NCI-H2029 treated with DMSO at 0.1 percent for 48 hours (cell line): ENCODE measurements around the gene LRRC4C.

Source experiments
- DNase-seq: peaks from one replicate; lab custom pipeline; 2025; lab: John Stamatoyannopoulos, UW

The LRRC4C gene

DNA sequence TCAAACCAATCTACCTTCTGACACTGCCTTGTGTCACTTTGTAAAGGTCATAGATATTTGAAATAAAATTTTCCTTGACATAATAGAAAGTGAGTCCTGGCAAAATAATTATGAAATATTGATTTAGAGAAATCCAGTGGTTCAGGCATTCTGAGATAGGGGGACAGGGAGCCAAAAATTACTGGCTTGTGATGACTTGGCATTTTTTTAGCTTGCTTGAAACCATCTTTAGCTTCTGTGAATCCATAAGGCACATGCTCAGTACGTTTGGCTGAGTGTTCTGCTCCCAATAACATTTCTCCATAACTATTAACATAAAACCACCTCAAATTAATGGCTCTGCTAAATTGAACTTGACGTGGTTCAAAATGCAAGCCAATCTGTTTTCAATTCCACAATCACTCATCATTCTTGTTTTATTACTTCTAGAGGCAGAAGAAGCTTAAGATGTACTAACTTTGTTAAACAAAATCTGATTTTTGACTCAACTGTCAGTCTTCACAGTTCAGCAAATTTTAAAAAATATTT is 209.0 kb downstream of the LRRC4C start:
- DNase-seq: no peak

DNA sequence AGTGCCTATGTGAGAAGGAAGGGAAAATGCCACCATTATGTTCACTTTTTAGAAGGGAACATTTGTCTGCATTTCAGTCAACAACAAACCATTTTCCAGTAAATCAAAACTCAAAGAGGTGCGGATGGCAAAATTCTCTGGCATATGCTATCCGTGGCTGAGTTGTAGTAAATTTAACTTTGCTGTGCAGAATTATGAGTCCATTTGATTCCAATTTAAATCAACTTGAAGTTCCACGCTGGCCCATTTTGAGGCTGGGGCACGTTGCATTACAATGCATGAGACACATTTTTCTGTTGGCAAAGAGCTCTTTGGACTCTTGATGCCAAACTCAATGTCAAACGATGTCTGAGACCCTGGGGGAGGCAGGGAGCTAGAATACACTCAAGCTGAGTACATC is 211.8 kb downstream of the LRRC4C start:
- no peak for DNase-seq

DNA sequence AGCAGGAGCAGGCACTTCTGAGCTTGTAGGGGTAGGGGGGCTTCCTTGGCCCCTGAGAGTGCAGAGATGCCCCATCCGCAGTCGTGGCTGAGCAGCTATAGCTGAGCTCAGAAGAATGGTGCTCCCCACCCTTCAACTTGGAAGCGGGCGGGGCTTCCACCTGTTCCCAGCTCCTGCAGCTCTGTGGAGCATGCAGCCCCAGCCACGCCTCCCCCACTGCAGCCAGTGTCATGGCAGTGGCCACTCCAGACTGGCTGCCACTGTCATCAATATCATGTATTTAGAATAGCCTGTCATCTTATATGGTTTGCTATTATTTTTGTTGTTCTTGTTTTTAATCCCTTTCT is 213.1 kb downstream of the LRRC4C start:
- no peak for DNase-seq

DNA sequence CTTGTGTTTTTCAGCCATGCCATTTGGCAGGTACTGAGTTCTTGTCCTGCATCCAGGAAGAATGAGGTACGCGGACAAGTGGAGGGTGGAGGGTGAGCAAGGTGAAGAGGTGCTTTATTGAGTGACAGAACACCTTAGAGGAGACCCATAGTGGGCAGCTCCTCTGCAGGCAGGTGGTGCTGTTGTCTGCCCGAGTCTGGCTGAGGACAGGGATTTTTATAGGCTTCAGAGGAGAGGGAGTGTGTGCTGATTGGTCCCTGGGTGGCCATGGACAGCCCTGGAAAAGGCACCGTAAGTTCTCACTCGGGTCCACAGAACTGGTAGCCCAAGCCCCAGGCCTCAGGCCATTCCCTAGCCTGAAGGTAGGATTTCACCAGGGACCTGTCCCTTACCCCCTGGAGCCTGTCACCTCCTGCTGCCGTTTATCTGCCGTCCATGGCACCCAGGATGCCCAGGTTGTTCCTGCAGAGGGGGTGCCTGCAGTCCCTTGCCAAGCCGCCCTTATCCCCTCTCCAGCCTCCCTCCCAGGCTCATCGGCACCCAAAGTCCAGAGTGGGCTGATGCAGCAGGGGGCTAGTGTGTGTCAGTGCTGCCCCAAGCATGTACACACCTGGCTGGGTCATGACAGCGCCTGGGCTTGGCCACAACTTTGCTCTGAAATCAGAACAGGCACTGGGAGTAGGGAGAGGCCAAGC is 213.6 kb downstream of the LRRC4C start:
- DNase-seq: no peak

DNA sequence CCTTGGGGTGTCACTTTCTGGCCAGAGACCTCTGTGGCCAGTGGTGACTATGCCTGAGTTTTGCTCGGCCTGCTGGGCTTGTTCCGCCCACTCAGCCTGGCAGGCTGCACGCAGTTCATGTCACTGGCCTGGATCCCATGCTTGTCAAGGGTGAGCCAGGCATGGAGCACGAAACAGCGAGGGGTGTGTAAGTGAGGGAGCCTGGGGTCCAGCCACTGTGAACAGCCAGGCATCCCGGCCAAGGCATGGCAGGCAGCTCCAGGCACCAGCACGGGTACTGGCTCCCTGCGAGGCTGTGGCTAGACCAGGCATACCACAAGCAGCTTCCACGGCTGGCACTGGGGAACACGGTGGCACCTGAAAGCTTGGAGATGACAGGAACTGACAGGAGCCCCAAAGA is 214.3 kb downstream of the LRRC4C start:
- DNase-seq: no peak

DNA sequence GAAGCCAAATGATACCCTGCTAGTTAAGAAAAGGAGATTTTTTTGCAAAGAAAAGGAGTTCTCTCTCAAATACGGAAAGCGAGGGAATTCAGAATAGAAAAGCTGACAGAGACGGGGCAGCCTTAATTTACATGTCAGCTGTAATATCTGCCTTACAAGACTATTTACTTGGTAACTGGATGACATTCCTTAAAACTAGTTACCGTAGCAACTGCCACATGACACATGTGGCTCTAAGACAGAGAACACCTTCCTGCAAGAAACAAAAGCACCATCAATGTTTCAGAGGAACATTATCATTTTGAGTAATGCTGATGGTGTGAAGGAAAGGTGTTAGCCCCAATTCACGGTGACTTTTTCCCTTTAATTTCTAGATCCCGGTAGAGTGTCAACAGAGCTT is 222.1 kb downstream of the LRRC4C start:
- DNase-seq: no peak

DNA sequence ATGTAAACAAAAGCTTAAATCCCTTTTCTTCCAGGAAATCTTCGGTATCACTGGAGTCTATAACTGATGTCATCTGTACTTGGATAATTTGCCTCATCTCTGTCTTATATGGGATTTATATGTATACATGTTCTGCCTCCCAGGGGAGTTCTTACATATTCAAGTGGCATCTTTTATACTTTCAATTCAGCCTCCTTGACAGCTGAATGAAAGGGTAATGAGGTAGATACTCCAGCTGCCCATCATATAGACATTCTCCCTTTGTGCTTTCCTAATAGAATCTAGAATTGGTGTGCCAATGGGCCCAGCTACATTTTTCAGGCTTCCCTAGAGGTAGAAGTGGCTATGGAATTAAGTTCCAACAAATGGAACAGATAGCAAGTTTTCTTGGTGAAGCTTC is 223.8 kb downstream of the LRRC4C start:
- DNase-seq: no peak

DNA sequence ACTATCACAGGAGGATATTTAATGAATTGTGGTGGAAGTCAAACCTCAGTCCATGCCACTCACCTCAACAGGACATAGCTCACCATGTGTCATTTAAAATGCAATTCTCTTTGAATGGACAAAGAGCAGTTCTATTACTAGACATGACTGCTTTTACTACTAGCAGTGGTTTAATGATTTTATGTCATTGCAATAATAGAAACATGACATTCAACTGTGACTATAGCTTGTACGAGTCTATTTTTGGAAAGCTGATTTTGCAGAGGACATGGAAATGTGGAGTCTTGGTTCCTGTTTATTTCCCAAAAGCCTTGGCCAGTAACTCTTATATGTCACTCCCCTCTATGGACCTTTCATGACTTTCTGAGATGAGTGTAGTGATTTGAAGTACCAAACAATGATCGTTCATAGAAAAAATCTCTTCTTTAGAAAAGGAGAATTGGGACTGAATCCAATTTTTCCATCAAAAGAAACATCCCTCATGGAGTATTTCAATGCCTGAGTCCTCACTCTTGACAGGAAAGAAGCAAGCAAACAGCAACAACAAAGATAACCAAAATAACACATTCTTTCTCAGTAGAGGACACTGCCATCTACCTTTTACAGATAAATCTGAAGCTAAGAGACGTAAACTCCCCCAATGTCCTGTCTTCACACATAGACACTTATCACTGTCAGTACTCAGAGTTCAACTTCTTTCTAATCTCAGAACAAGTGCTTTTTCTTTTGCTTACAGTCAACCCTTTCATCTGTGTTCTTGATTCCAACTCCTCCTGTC is 233.4 kb downstream of the LRRC4C start:
- DNase-seq: no peak

DNA sequence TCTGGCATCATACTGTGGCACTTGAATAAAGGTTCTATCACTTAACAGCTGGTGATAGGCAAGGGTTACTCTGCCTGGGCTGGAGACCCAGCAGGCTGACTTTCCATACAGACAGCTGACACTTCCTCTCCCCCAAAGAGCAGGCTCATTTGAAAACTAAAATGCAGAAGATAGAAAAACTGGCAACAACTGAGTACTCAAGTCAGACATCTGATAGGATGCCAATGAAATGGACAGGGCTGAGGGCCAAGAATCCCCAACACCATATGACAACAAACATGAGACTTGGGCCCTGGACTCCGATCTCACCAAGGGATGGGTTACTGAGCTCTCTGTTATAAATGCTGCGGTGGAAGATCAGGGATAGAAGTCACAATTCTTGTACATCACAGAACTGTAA is 237.2 kb downstream of the LRRC4C start:
- no peak for DNase-seq

DNA sequence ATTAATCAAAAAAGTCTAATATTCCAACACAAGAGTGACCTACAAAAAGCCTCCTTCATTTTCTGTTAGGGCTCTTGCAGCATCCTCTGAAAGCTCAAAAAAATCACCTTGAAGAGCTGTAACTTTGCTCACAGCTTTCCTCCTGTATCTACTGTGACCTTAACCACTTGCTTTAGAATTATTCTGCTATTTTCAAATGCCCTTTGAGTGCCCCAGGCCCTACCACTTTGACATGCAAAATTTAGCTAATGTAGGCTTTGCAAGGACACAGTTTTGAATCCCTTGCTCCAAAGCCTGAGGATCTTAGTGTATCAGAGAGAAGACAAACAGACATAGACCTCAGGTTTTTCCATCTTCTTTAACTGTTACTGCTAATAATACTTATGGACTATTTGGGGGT is 253.1 kb downstream of the LRRC4C start:
- DNase-seq: no peak

DNA sequence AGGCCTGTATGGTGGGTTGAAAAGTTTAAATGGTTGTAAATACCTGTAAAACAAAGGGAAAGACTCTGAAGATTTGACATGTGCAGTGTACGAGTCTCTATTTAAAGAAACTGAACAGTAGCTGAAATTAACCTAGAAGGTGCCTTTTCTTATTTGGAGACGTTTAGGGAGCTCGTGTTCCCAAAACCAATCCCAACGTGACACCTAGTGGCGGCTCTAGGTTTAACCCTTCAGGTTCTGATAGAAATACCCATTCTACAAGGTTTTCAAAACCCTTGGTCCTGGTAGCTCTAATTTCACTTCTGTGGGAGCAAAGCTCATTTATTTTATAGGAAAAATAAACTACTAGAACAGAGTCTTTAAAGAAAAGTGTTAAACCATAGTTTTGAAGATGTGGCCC is 258.3 kb downstream of the LRRC4C start:
- DNase-seq: peak; percentile 8

DNA sequence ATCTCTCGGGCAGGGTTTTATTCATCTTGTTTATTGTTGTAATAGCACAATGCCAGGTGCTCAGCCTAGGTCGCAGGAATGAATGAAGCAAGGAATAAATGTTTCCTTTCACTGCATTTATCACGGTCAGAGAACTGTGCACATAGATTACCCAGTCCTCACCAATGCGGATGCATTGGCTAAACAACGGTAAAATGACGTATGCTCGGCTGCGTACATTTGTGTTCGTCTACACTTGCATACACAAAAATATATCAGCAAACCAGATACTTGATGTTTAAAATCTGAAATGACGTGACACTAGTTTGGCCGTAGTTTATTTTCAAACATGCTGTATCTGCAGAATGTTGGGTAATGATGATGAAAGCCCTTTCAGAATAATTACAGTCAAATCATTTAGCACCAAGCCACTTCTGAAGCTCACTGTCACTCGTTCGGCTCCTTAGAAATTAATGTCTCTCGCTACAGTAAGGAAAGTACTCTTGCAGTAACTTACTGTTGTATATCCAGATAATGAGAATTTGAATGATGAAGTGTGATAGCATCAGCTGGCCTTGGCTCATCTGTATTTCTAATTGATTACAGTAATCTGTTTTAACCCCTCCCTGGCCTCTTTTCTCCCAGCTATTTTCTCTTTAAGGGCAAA is 268.9 kb downstream of the LRRC4C start:
- no peak for DNase-seq

DNA sequence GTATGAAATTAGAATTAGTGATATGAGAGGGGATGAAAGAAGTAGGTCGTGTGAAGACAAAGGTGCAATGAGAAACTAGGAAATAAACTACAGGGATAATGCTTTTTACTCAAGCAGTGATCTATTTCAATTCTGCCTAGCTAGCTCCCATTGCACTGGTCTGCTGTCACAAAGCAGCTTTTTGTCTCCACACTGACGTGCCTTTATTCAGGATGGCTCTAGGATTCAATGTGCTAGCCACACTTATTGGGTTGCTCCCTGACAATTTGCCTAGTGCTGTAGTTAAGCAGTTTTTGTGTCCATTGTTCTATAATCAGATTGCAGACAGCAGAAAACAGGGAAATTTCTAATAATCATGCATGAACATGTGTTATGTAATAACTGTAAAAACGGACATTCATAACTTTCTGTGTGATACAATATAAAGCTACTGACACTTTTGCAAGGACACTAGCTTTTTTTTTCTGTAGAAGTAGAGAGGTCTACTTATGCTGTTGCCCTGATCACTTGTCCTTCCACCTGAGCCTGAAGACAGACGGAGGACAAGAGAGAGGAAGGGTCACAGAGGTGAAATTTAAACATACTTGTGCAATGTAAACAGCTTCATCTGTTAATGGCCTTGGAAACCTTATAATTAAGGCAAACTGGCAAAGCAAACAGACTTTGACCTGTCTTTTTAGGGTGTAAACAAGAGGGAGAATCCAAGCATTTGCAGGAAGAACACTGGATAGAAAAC is 269.6 kb downstream of the LRRC4C start:
- no peak for DNase-seq

DNA sequence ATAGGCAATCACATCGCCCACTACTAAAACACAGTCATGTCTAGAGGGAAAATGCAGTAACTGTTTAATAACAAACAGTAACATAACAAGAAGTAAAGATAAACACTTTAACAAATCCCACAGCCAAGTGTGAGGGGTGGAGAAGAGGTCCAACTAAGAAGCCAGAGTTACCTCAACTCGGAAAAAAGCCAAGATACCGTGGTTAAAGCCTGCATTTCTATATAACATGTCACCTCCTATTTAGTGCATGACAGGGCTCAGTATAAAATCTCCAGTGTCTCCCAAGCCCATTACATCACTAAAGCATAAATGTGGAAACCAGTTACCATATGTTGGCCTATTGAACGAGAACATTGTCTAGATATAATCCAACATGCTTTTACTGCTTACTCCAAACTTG is 281.7 kb downstream of the LRRC4C start:
- DNase-seq: no peak

DNA sequence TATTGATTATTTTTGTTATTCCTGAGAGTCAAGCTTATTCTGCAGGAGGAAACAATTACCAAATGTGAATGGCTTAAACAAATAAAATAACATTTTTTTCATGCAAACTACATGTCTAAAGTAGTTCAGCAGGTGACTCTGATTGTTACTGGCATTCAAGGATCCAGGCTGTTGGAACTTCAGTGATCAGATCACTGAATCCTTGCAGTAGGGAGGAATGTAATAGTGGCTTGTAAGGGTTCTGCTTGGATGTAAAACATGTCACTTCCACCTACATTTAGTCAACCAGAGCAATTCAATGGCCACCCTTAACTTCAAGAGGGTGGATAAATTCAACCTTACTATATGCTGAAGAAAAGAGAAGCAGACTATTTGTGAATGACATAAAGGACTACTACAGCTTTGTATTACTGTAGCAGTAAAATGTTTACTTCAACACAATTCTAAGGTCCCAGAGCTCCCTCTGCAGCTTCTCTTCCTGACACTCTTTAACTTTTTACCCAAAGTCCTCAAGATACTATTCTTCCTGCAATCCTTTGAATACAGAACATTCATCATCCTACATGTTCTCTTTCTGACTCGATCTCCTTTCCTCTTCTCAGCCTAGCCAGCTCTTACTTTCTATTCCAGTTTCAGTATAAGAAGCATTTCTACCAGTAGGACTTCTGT is 284.0 kb downstream of the LRRC4C start:
- DNase-seq: no peak

DNA sequence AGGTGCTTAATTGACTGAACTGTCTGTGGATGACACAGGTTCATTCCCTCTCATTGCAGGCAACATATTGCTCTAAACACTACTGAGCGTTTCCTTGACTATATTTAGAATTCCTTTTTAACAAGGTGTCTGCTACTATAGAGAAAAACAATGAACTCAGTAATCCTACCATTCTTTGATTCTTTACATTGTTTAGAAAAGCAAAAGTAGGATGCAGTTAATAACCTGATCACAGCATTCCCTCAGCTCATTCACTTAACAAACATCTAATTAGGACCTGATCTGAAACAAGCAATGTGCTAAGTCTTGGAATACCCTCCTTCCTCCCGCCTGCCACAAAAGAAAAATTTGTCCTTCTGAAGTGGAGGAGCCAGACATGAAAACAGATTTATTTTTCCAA is 313.1 kb downstream of the LRRC4C start:
- DNase-seq: no peak

DNA sequence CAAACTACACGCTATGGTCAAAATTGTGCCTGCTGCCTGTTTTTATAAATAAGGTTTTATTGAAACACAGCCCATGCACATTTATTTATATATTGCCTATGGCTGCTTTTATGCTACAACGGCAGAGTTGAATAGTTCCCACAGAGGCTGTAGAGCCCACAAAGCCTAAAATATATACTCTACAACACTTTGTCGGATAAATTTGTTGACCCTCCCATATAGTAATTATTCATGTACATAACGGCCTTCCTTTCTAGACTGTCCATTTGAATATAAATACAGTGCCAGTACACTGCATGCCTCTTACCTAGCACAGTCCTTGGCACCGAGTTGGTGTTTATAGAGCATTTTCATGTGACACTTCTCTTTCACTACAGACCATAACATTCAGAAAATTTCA is 314.0 kb downstream of the LRRC4C start:
- no peak for DNase-seq

DNA sequence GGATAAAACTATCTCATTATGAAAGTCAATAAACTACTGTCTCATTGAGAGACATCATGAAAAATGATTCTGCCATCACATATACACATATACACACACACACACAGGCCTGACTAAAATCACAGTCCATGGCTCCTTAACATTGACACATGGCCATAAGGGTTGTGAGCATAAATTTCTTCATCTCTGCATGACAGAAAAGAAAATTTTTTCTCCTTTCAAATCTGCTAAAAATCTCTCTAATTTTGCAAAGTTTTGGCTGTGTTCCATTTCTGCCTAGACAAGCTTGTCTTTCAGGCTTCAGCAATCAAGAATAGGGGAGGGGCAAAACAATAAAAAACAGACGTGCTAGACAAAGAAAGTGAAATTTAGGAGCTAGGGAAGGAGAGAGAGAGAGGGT is 324.5 kb downstream of the LRRC4C start:
- DNase-seq: no peak

DNA sequence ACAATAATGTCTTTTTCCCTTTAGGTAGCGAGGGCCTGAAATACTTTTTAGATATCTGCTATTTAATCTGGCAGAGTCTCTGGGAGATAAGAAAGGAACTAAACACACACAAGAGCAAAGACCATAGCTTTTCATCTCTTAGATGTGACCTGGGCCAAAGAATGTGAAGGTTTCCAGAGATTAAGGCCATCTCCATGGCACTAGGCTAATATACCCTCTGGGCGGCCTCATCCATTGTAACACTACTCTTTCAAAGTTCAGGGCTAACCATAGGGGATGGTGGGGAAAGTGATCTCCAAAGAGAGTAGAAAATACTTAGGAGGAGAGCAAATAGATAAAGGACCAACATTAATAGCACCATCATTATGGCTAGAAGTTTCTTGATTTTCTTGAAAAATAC is 326.4 kb downstream of the LRRC4C start:
- no peak for DNase-seq

DNA sequence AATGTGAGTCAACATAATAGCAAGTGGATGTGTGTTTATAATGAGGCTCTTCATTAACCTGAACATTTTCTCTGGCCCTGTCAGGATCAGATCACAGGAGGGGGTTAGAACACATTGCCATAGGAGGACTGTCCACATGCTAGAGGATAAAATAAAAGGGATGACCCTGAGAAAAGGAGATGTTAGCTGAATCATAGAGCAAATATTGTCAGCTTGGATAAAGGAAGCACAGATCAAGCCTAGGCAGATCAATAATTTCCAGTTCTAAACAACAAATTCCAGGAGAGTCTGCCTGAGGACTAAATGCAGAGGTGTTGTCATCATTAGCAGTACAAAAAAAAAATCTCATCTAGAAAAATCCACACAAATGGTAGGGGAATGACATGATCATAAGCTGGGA is 337.9 kb downstream of the LRRC4C start:
- DNase-seq: no peak

DNA sequence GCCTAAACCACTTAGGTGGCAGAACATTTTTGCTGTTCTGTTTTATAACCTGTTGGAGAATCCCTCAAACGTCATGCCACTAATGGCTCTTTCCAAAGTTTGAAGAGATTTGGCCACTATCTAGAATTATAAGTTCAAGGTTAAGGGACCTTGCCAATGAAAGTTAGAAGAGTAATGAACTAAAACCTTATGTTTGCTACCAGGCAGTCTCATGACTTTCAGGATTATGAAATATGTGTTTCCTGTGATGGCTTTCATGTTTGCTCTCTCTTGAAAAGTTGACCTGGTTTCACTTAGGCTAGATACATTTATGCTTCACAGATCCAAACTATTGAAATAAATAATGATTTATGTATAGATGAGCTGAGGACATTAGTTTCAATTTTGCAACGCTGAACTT is 340.0 kb downstream of the LRRC4C start:
- no peak for DNase-seq

DNA sequence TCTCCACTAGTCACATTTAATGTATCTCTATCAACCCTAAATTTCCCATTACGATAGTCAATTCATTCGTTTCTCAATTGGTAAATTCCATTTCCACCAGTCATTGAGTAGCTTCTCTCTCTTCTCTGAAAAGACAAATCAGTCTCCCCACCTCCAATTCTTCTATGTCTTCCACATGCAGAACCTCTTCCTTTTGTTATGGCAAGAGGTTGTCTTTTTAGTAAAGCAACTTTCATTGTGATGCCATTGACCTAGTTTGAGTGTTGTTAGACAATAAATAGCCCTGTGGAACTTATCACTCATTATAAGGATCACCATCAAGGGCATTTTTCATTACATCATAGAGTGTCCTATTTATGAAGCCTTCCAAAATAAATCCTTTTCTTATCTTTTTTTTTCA is 340.9 kb downstream of the LRRC4C start:
- no peak for DNase-seq
